NCI-H524 (cell line): ENCODE measurements around the gene FIBCD1.

Source experiments
- DNase-seq, 2 experiments: peaks; one replicate each; lab custom pipeline; 2025; lab: John Stamatoyannopoulos, UW

Gene FIBCD1

GRCh38 chr9:130938652-130939404, at the start of gene FIBCD1:
Gene FIBCD1, minus strand, starts transcription at chr9:130939247. Its CDS starts 640 bp downstream, at chr9:130938607.
- peak; percentile 27 to 53 for DNase-seq

GRCh38 chr9:130988400-130988747, 49.3 kb upstream of the FIBCD1 start:
- DNase-seq = no peak

GRCh38 chr9:130987738-130988399, 48.8 kb upstream of the FIBCD1 start:
- no peak for DNase-seq

GRCh38 chr9:130987054-130987453, 48.0 kb upstream of the FIBCD1 start:
- no peak for DNase-seq

GRCh38 chr9:130986356-130986965, 47.4 kb upstream of the FIBCD1 start:
- no peak for DNase-seq

GRCh38 chr9:130985606-130986162, 46.6 kb upstream of the FIBCD1 start:
- DNase-seq = no peak

- DNase-seq = no peak
These were observed 46.0 kb upstream of the FIBCD1 start for GRCh38 chr9:130985029-130985428.

- no peak for DNase-seq
These were observed 45.5 kb upstream of the FIBCD1 start for GRCh38 chr9:130984521-130984920.

- DNase-seq = no peak
These were observed 44.9 kb upstream of the FIBCD1 start for GRCh38 chr9:130983970-130984369.

GRCh38 chr9:130983359-130983670, 44.3 kb upstream of the FIBCD1 start:
- DNase-seq = no peak

GRCh38 chr9:130982636-130983358, 43.8 kb upstream of the FIBCD1 start:
- DNase-seq = no peak

- no peak for DNase-seq
These were observed 42.7 kb upstream of the FIBCD1 start for GRCh38 chr9:130981756-130982137.

- no peak for DNase-seq
These were observed 42.1 kb upstream of the FIBCD1 start for GRCh38 chr9:130981002-130981755.

- DNase-seq = no peak
These were observed 41.5 kb upstream of the FIBCD1 start for GRCh38 chr9:130980526-130980925.

GRCh38 chr9:130979591-130980385, 40.7 kb upstream of the FIBCD1 start:
- no peak for DNase-seq

- DNase-seq = no peak
These were observed 38.8 kb upstream of the FIBCD1 start for GRCh38 chr9:130977811-130978221.

GRCh38 chr9:130975932-130976841, 37.1 kb upstream of the FIBCD1 start:
- DNase-seq = no peak

GRCh38 chr9:130975156-130975555, 36.1 kb upstream of the FIBCD1 start:
- no peak for DNase-seq

- no peak for DNase-seq
These were observed 35.6 kb upstream of the FIBCD1 start for GRCh38 chr9:130974697-130975096.
